Loucy (cell line): ENCODE measurements around the gene LYZL6.

Experiments
- H2AFZ ChIP-seq: fragments of 200-600 bp; sonication (generic); 2 replicates; pipeline ENCODE4 v1.6.0; 2016; ENCODE audit warnings: antibody characterized with exemption, mild to moderate bottlenecking, low read length, moderate library complexity
- H3F3A ChIP-seq: fragments of 200-600 bp; 2 replicates; pipeline ENCODE4 v1.6.0; 2016; ENCODE audit warnings: antibody characterized with exemption, low read depth, mild to moderate bottlenecking
- H3K27me3 ChIP-seq: fragments of 200-600 bp; sonication (generic); 2 replicates; pipeline ENCODE4 v1.6.1; 2014; ENCODE audit warnings: low read length, mild to moderate bottlenecking; ENCODE audit not compliant: insufficient read depth, poor library complexity, severe bottlenecking
- H3K36me3 ChIP-seq: fragments of 200-600 bp; sonication (generic); 2 replicates; pipeline ENCODE4 v1.6.1; 2016; ENCODE audit warnings: low read length; ENCODE audit not compliant: insufficient read depth
- H3K4me1 ChIP-seq: fragments of 200-600 bp; sonication (generic); 2 replicates; pipeline ENCODE4 v1.5.1; 2014; ENCODE audit warnings: low read length, mild to moderate bottlenecking; ENCODE audit not compliant: insufficient read depth, poor library complexity, severe bottlenecking
- H3K4me2 ChIP-seq: fragments of 200-600 bp; sonication (generic); 2 replicates; pipeline ENCODE4 v1.6.0; 2014; ENCODE audit warnings: antibody characterized with exemption, low read length, low read depth, mild to moderate bottlenecking; ENCODE audit not compliant: poor library complexity, severe bottlenecking
- H3K4me3 ChIP-seq: fragments of 200-600 bp; sonication (generic); 2 replicates; pipeline ENCODE4 v1.5.1; 2014; ENCODE audit warnings: low read length, mild to moderate bottlenecking, mixed read lengths; ENCODE audit not compliant: poor library complexity, severe bottlenecking
- H3K79me2 ChIP-seq: fragments of 200-600 bp; sonication (generic); 2 replicates; pipeline ENCODE4 v1.6.1; 2014; ENCODE audit warnings: low read length; ENCODE audit not compliant: insufficient read depth
- H3K9ac ChIP-seq: fragments of 200-600 bp; sonication (generic); 2 replicates; pipeline ENCODE4 v1.6.0; 2014; ENCODE audit warnings: mild to moderate bottlenecking, low read depth, low read length, moderate library complexity; ENCODE audit not compliant: poor library complexity, severe bottlenecking
- H3K9me2 ChIP-seq: fragments of 200-600 bp; sonication (generic); replicated peaks from 2 replicates; pipeline ENCODE4 v1.6.1; 2016; ENCODE audit warnings: low read depth, low read length, mixed read lengths
- H3K9me3 ChIP-seq: fragments of 200-600 bp; sonication (generic); 2 replicates; pipeline ENCODE4 v1.6.1; 2014; ENCODE audit warnings: mild to moderate bottlenecking, antibody characterized with exemption, low read length, low read depth; ENCODE audit not compliant: insufficient read depth
- H4K20me1 ChIP-seq: fragments of 200-600 bp; sonication (generic); 2 replicates; pipeline ENCODE4 v1.6.0; 2014; ENCODE audit warnings: antibody characterized with exemption, low read length, mild to moderate bottlenecking; ENCODE audit not compliant: insufficient read depth, poor library complexity, severe bottlenecking
- EZH2phosphoT487 ChIP-seq: fragments of 200-600 bp; IDR thresholded peaks from 2 replicates; pipeline ENCODE4 v1.6.1; 2018; ENCODE audit warnings: antibody characterized with exemption, mild to moderate bottlenecking, moderate library complexity, borderline replicate concordance
- TF ChIP-seq, protein P1 (sequence below): fragments of 200-600 bp; sonication (generic); conservative IDR thresholded peaks from 2 replicates; pipeline ENCODE4 v1.5.1; 2014; ENCODE audit warnings: mild to moderate bottlenecking, antibody characterized with exemption, low read length

Gene LYZL6

DNA sequence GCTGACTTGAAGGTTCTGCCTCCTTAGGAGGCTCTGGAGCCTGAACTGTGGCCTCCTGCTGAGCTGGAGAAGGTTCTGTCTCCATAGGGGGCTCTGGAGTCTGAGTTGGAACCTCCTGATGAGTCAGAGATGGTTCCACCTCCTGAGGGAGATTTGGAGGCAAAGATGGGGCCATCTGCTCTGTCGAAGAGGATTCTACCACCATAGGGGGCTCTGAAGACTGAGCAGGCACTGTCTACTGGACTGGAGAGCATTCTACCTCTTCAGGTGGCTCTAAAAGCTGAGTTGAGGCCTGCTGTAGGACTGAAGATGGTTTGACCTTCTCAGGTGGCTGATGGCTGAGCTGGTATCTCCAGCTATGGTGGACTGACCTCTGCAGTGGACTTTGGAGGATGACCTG lies 29.2 kb downstream of the LYZL6 start:
- Histone ChIP-seq H3K9me3 (no peaks in the 10 kb centered on the region), H3K4me1 (peaks cover 12% of the 10 kb centered on the region), H2AFZ (no peak overlapping the region), H3K9ac (no peak overlapping the region), H3K4me3 (no peak overlapping the region), H3K36me3 (no peaks in the 10 kb centered on the region), H3K27me3 (no peaks in the 10 kb centered on the region), H3F3A (no peaks in the 10 kb centered on the region), H3K4me2 (no peak overlapping the region), H3K79me2 (no peaks in the 10 kb centered on the region), H4K20me1 (no peaks in the 10 kb centered on the region), H3K9me2 (no peaks in the 10 kb centered on the region)
- TF ChIP-seq, protein P1, sequence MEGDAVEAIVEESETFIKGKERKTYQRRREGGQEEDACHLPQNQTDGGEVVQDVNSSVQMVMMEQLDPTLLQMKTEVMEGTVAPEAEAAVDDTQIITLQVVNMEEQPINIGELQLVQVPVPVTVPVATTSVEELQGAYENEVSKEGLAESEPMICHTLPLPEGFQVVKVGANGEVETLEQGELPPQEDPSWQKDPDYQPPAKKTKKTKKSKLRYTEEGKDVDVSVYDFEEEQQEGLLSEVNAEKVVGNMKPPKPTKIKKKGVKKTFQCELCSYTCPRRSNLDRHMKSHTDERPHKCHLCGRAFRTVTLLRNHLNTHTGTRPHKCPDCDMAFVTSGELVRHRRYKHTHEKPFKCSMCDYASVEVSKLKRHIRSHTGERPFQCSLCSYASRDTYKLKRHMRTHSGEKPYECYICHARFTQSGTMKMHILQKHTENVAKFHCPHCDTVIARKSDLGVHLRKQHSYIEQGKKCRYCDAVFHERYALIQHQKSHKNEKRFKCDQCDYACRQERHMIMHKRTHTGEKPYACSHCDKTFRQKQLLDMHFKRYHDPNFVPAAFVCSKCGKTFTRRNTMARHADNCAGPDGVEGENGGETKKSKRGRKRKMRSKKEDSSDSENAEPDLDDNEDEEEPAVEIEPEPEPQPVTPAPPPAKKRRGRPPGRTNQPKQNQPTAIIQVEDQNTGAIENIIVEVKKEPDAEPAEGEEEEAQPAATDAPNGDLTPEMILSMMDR, result no peak
- TF ChIP-seq EZH2phosphoT487, result no peak

DNA sequence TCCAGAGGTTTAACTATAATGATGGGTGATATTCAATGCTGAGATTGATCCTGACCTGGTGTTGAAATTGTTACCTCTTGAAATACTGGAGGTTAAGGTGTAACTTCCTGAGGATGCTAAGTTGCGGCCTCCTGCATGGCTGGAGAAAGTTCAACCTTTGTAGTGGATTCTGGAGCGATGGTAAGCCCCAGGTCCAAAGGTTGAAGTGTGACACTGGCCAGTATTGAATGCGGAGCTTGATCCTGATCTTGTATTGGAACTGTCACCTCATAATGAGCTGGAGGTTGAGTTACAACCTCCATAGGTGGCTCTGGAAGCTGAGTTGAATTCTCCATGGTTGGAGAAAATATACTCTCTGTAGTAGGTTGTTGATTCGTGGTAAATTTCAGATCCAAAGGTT lies 29.9 kb downstream of the LYZL6 start:
- Histone ChIP-seq H3K4me1 (peaks cover 5% of the 10 kb centered on the region), H3K9me2 (no peaks in the 10 kb centered on the region), H3K4me2 (no peak overlapping the region), H3K9ac (no peak overlapping the region), H3K79me2 (no peaks in the 10 kb centered on the region), H2AFZ (no peak overlapping the region), H3K36me3 (no peaks in the 10 kb centered on the region), H3K4me3 (no peak overlapping the region), H3F3A (no peaks in the 10 kb centered on the region), H4K20me1 (no peaks in the 10 kb centered on the region), H3K9me3 (no peaks in the 10 kb centered on the region), H3K27me3 (no peaks in the 10 kb centered on the region)
- TF ChIP-seq EZH2phosphoT487, result no peak
- TF ChIP-seq, protein P1, result no peak

DNA sequence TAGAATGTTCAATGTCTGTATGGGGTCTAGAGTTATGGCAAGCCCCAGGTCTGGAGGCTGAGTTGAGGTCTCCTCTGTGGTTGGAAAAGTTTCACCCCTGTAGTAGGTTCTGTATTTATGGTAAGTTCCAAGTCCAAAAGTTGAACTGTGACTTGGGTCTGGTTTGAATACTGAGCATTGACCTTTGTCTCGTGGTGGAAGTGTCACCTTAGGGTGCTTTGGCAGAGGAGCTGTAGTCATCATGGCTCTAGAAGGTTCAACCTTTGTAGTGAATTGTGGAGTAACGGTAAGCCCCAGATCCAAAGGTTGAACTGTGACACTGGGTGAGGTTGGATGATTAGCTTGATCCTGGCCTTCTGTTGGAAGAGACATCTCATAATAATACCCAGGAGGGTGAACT lies 30.6 kb downstream of the LYZL6 start:
- H2AFZ ChIP-seq, result no peak overlapping the region
- no peak overlapping the region for H3K4me2 ChIP-seq
- no peaks in the 10 kb centered on the region for H3F3A ChIP-seq

More for the DNA sequence above, 30.6 kb downstream of the LYZL6 start:
- Histone ChIP-seq H3K9me2 (no peaks in the 10 kb centered on the region), H3K27me3 (no peaks in the 10 kb centered on the region), H4K20me1 (no peaks in the 10 kb centered on the region), H3K9ac (no peak overlapping the region), H3K4me3 (no peak overlapping the region), H3K9me3 (no peaks in the 10 kb centered on the region), H3K36me3 (no peaks in the 10 kb centered on the region), H3K79me2 (no peaks in the 10 kb centered on the region), H3K4me1 (no peaks in the 10 kb centered on the region)
- no peak for TF ChIP-seq EZH2phosphoT487
- TF ChIP-seq, protein P1, result no peak
